Natural killer cell (primary cell): Measurements from ENCODE around the gene MMP17. TPM values are rescaled to one million over a fixed set of nuclear protein-coding genes. Genes with fewer than 3 reads are reported as not detected.

Experiments
- ATAC-seq, 3 donors: fragments of 150-1000 bp in 2 of 3; fragments of 200-7000 bp in 1 of 3; cut with Tn5 transposase; 1 replicate in 1 of 3; 2 replicates in 2 of 3; pipeline ENCODE4 v1.10.0; 2021; ENCODE audit warnings: mild to moderate bottlenecking in 2 of 3, moderate library complexity in 2 of 3
- DNase-seq, 2 donors: peaks; one replicate each; pipeline versions ENCODE4 v3.0.0 to v3.0.0-alpha.2; 2013 to 2021; ENCODE audit warnings: mixed read lengths in 1 of 2
- H3K27ac ChIP-seq: one replicate; pipeline ENCODE4 v1.5.1; 2013; ENCODE audit warnings: mild to moderate bottlenecking, low read length
- H3K27me3 ChIP-seq: one replicate; pipeline ENCODE4 v1.6.1; 2013; ENCODE audit warnings: low read length; ENCODE audit not compliant: control insufficient read depth, insufficient read depth
- H3K36me3 ChIP-seq: one replicate; pipeline ENCODE4 v1.6.1; 2013; ENCODE audit warnings: low read length; ENCODE audit not compliant: control insufficient read depth, insufficient read depth
- H3K4me1 ChIP-seq: one replicate; pipeline ENCODE4 v1.6.1; 2013; ENCODE audit warnings: low read length; ENCODE audit not compliant: control insufficient read depth, insufficient read depth
- H3K4me3 ChIP-seq: one replicate; pipeline ENCODE4 v1.5.1; 2013; ENCODE audit warnings: low read length
- H3K9me3 ChIP-seq: one replicate; pipeline ENCODE4 v1.6.1; 2013; ENCODE audit warnings: low read length; ENCODE audit not compliant: control insufficient read depth, insufficient read depth
- H3K27ac Mint-ChIP-seq, 2 donors: one replicate each; pipeline ENCODE4 v1.8.0; 2022; ENCODE audit warnings: mild to moderate bottlenecking in 2 of 2, mixed read lengths in 2 of 2, moderate library complexity in 1 of 2
- H3K27me3 Mint-ChIP-seq, 2 donors: one replicate each; pipeline ENCODE4 v1.8.0; 2022; ENCODE audit warnings: low read depth in 2 of 2, mixed read lengths in 2 of 2
- H3K36me3 Mint-ChIP-seq: one replicate; pipeline ENCODE4 v1.8.0; 2022; ENCODE audit warnings: mixed read lengths
- H3K4me1 Mint-ChIP-seq, 2 donors: one replicate each; pipeline ENCODE4 v1.8.0; 2022; ENCODE audit warnings: mixed read lengths in 2 of 2
- H3K4me3 Mint-ChIP-seq: one replicate; pipeline ENCODE4 v1.8.0; 2022; ENCODE audit warnings: mild to moderate bottlenecking, moderate library complexity, mixed read lengths
- H3K9me3 Mint-ChIP-seq, 2 donors: one replicate each; pipeline ENCODE4 v1.8.0; 2022; ENCODE audit warnings: mixed read lengths in 2 of 2
- WGBS: methylation state at CpG from one replicate; pipeline ENCODE4 v1.1.7; 2013; ENCODE audit warnings: missing lambda C conversion rate; ENCODE audit not compliant: insufficient coverage; 5-methylcytosine and 5-hydroxymethylcytosine counted together
- intact Hi-C: fragments of 100-400 bp; cut with micrococcal nuclease; formaldehyde crosslinking; loops from one replicate; pipeline ENCODE4 v1.14.2; 2022
- total RNA-seq, 4 donors: library from RNA; stranded (reverse); fragments of 120-200 nt in 1 of 4; gene quantifications; one replicate each; pipeline versions ENCODE4 v1.2.3 to v1.2.4, GENCODE V29; 2013 to 2022
- TF ChIP-seq, protein P1 (sequence below): fragments of 200-600 bp; IDR thresholded peaks from one replicate; pipeline ENCODE4 v1.8.0; 2022; ENCODE audit warnings: antibody characterized with exemption

The MMP17 gene
- total RNA-seq, 3 donors from 2014 or later (not counting 1 experiment from before 2014, with no cell fraction given) = 1.6 to 2.0 (median 1.7) TPM

DNA sequence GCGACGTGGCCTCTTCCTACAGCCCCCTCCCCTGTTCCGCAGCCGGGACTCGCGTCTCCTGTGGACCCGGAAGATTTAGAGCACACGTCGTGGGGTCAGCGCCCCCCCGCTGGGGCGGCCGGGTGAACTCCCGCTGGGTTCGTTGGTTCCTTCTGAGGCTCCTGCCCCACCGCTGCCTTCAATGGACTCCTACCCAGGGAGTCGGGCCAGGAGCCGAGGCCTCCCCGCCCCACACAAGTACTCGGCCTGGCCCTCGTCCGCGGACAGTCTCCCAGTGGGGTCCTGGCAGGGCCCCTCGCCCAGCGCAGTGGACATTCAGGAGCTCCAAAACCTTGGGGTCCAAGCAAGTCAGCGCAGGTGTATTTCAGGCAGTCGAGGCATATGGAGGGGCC lies 1.2 kb downstream of the MMP17 start:
- H3K27me3 Mint-ChIP-seq = peaks cover 27 to 35% of the 10 kb centered on the region in 2 donors
- peaks cover 16% of the 10 kb centered on the region for H3K27me3 ChIP-seq

DNA sequence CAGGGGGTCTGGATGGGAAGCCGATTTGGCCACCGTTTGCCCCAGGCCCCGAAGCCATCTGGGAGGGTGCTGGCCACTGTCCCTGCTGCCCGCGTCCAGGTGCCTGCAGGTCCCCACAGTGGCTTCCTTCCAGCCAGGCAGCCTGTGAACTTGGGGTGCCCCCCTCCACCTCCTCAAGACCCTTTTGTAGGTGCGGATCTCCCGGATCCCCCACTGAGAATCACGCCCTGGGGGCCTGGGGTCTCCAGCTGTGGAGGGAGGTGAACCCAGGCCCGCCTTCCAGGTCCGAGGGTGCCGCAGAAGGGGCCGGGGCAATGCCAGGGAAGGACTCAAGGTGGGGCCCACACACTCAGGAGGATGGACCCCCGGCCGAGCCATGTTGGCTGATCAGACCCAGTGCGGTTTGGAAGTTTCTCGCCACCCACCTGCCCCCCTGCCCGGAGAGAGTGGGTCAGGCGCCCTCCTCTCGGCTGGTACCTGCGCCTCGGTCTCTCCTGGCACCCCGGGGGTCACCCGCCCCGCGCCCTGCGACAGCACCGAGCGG lies 1.7 kb downstream of the MMP17 start:
- no peak overlapping the region for H3K27ac Mint-ChIP-seq
- no peak overlapping the region for H3K4me3 ChIP-seq
- no peak overlapping the region for H3K27ac ChIP-seq
- no peak for DNase-seq
- H3K27me3 ChIP-seq = peaks cover 16% of the 10 kb centered on the region
- H3K4me1 ChIP-seq = peaks cover 29% of the 10 kb centered on the region
- TF ChIP-seq, protein P1, sequence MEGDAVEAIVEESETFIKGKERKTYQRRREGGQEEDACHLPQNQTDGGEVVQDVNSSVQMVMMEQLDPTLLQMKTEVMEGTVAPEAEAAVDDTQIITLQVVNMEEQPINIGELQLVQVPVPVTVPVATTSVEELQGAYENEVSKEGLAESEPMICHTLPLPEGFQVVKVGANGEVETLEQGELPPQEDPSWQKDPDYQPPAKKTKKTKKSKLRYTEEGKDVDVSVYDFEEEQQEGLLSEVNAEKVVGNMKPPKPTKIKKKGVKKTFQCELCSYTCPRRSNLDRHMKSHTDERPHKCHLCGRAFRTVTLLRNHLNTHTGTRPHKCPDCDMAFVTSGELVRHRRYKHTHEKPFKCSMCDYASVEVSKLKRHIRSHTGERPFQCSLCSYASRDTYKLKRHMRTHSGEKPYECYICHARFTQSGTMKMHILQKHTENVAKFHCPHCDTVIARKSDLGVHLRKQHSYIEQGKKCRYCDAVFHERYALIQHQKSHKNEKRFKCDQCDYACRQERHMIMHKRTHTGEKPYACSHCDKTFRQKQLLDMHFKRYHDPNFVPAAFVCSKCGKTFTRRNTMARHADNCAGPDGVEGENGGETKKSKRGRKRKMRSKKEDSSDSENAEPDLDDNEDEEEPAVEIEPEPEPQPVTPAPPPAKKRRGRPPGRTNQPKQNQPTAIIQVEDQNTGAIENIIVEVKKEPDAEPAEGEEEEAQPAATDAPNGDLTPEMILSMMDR = no peak
- no peaks in the 10 kb centered on the region for H3K36me3 Mint-ChIP-seq
- WGBS = 15% methylated on average over 28 of the region's 28 CpGs
- no peaks in the 10 kb centered on the region for H3K9me3 Mint-ChIP-seq
- intact Hi-C loops = loop anchor here (5.0 to 10.0 kb wide), 2 partner anchors 175 to 728 kb away; no protein-coding TSS in a partner anchor
- peak overlapping the region; percentile 28 for H3K4me3 Mint-ChIP-seq
- peak in 1 of 3 donors; percentile 2 for ATAC-seq
- H3K36me3 ChIP-seq = no peaks in the 10 kb centered on the region
- peaks cover 4 to 11% of the 10 kb centered on the region in 2 donors for H3K4me1 Mint-ChIP-seq
- H3K9me3 ChIP-seq = no peaks in the 10 kb centered on the region
- H3K27me3 Mint-ChIP-seq = peaks cover 27 to 35% of the 10 kb centered on the region in 2 donors

More for the DNA sequence above, 1.2 kb downstream of the MMP17 start:
- Mint-ChIP-seq H3K9me3 (no peaks in the 10 kb centered on the region), H3K4me3 (peak overlapping the region; percentile 83), H3K27ac (no peak overlapping the region), H3K36me3 (no peaks in the 10 kb centered on the region), H3K4me1 (peaks cover 4 to 11% of the 10 kb centered on the region in 2 donors)
- 10% methylated on average over 27 of the region's 27 CpGs for WGBS
- H3K9me3 ChIP-seq = no peaks in the 10 kb centered on the region
- H3K4me3 ChIP-seq = peak overlapping the region; percentile 37
- TF ChIP-seq, protein P1 = no peak
- intact Hi-C loops = no loop called here
- DNase-seq (no peak), ATAC-seq (no peak)
- H3K36me3 ChIP-seq = no peaks in the 10 kb centered on the region
- H3K4me1 ChIP-seq = peaks cover 29% of the 10 kb centered on the region
- H3K27ac ChIP-seq = no peak overlapping the region

GRCh38 chr12:131830335-131830913 lies 2.2 kb downstream of the MMP17 start:
- Histone ChIP-seq H3K4me3 (peak overlapping the region; percentile 16), H3K4me1 (peaks cover 29% of the 10 kb centered on the region), H3K9me3 (no peaks in the 10 kb centered on the region), H3K36me3 (no peaks in the 10 kb centered on the region), H3K27ac (no peak overlapping the region), H3K27me3 (peaks cover 16% of the 10 kb centered on the region)
- DNase-seq (peak in 1 of 2 donors; percentile 51), ATAC-seq (peak; percentile 49 to 65 (median 65))
- 1% methylated on average over 50 of the region's 50 CpGs for WGBS
- Mint-ChIP-seq H3K4me1 (peaks cover 4 to 11% of the 10 kb centered on the region in 2 donors), H3K36me3 (no peaks in the 10 kb centered on the region), H3K4me3 (peak overlapping the region; percentile 40), H3K27me3 (peaks cover 26 to 35% of the 10 kb centered on the region in 2 donors), H3K9me3 (no peaks in the 10 kb centered on the region), H3K27ac (no peak overlapping the region)
- intact Hi-C loops = loop anchor here (5.0 to 10.0 kb wide), 2 partner anchors 174 to 728 kb away; no protein-coding TSS in a partner anchor
- TF ChIP-seq, protein P1 = peak; percentile 40
